ENCODE data around the gene GUK1.

GUK1 gene

GRCh38 chr1:228158151-228159007 is 18.3 kb downstream of the GUK1 start:
- Histone ChIP-seq H3K9ac (ENCODE audit: low read length) (no peak overlapping the region), H3K79me2 (ENCODE audit: low read length) (no peaks in the 10 kb centered on the region), H3F3A (ENCODE audit: insufficient read depth, low read length) (no peaks in the 10 kb centered on the region), H3K4me1 (ENCODE audit: low read length) (no peaks in the 10 kb centered on the region), H3K27me3 (replicated peaks; ENCODE audit: insufficient read depth, low read length) (no peaks in the 10 kb centered on the region; the same call in 1 of the 2 replicates), H3K9me3 (replicated peaks; ENCODE audit: insufficient read depth, low read length) (no peaks in the 10 kb centered on the region), H3K4me2 (ENCODE audit: low read depth, low read length) (no peak overlapping the region), H3K27ac (ENCODE audit: low read length) (no peak overlapping the region), H4K20me1 (ENCODE audit: insufficient read depth, low read length) (no peaks in the 10 kb centered on the region), H3K36me3 (replicated peaks; ENCODE audit: insufficient read depth, low read length) (no peaks in the 10 kb centered on the region), H3K9me2 (replicated peaks; ENCODE audit: insufficient read depth, low read length) (no peaks in the 10 kb centered on the region), H2AFZ (ENCODE audit: low read length) (no peak overlapping the region), H3K4me3 (ENCODE audit: low read length) (no peak overlapping the region)
- TF ChIP-seq EZH2 (optimal IDR thresholded peaks at IDR 0.05; ENCODE audit: low read depth, low read length) (no peak), EZH2phosphoT487 (IDR thresholded peaks at IDR 0.05; ENCODE audit: low read length) (no peak), CTCF (IDR thresholded peaks at IDR 0.05; ENCODE audit: low read length) (no peak)
- DNase-seq = no peak

- H4K20me1 ChIP-seq (ENCODE audit: insufficient read depth, low read length) = no peaks in the 10 kb centered on the region
- no peak overlapping the region for H3K27ac ChIP-seq (ENCODE audit: low read length)
- no peaks in the 10 kb centered on the region for H3K4me1 ChIP-seq (ENCODE audit: low read length)
- H3K79me2 ChIP-seq (ENCODE audit: low read length) = no peaks in the 10 kb centered on the region
- no peak for DNase-seq
- no peak overlapping the region for H3K4me2 ChIP-seq (ENCODE audit: low read depth, low read length)
- H3K9me2 ChIP-seq (replicated peaks; ENCODE audit: insufficient read depth, low read length) = no peaks in the 10 kb centered on the region
- H3K9ac ChIP-seq (ENCODE audit: low read length) = no peak overlapping the region
- no peak overlapping the region for H3K4me3 ChIP-seq (ENCODE audit: low read length)
- H3K9me3 ChIP-seq (replicated peaks; ENCODE audit: insufficient read depth, low read length) = no peaks in the 10 kb centered on the region
- no peaks in the 10 kb centered on the region for H3K36me3 ChIP-seq (replicated peaks; ENCODE audit: insufficient read depth, low read length)
- TF ChIP-seq EZH2 (optimal IDR thresholded peaks at IDR 0.05; ENCODE audit: low read depth, low read length) (no peak), CTCF (IDR thresholded peaks at IDR 0.05; ENCODE audit: low read length) (no peak), EZH2phosphoT487 (IDR thresholded peaks at IDR 0.05; ENCODE audit: low read length) (no peak)
- H3K27me3 ChIP-seq (replicated peaks; ENCODE audit: insufficient read depth, low read length) = no peaks in the 10 kb centered on the region; the same call in 1 of the 2 replicates
- no peaks in the 10 kb centered on the region for H3F3A ChIP-seq (ENCODE audit: insufficient read depth, low read length)
- no peak overlapping the region for H2AFZ ChIP-seq (ENCODE audit: low read length)
Measured at GRCh38 chr1:228159008-228159665, 19.1 kb downstream of the GUK1 start.

GRCh38 chr1:228160201-228160761 is 20.2 kb downstream of the GUK1 start:
- no peaks in the 10 kb centered on the region for H3K36me3 ChIP-seq (replicated peaks; ENCODE audit: insufficient read depth, low read length)
- no peak overlapping the region for H3K27ac ChIP-seq (ENCODE audit: low read length)
- DNase-seq = no peak
- H2AFZ ChIP-seq (ENCODE audit: low read length) = no peak overlapping the region
- no peaks in the 10 kb centered on the region for H3K4me1 ChIP-seq (ENCODE audit: low read length)
- no peaks in the 10 kb centered on the region for H3K79me2 ChIP-seq (ENCODE audit: low read length)
- no peak overlapping the region for H3K9ac ChIP-seq (ENCODE audit: low read length)
- no peaks in the 10 kb centered on the region for H3F3A ChIP-seq (ENCODE audit: insufficient read depth, low read length)
- no peak overlapping the region for H3K4me3 ChIP-seq (ENCODE audit: low read length)
- no peak for TF ChIP-seq CTCF (IDR thresholded peaks at IDR 0.05; ENCODE audit: low read length)
- TF ChIP-seq EZH2 (optimal IDR thresholded peaks at IDR 0.05; ENCODE audit: low read depth, low read length) = no peak
- TF ChIP-seq EZH2phosphoT487 (IDR thresholded peaks at IDR 0.05; ENCODE audit: low read length) = no peak
- no peaks in the 10 kb centered on the region for H4K20me1 ChIP-seq (ENCODE audit: insufficient read depth, low read length)
- no peaks in the 10 kb centered on the region for H3K9me3 ChIP-seq (replicated peaks; ENCODE audit: insufficient read depth, low read length)
- no peaks in the 10 kb centered on the region; the same call in 1 of the 2 replicates for H3K27me3 ChIP-seq (replicated peaks; ENCODE audit: insufficient read depth, low read length)
- H3K4me2 ChIP-seq (ENCODE audit: low read depth, low read length) = no peak overlapping the region
- H3K9me2 ChIP-seq (replicated peaks; ENCODE audit: insufficient read depth, low read length) = no peaks in the 10 kb centered on the region
